HG03060 (cell line): ENCODE measurements around the gene KCNB1.

Experiments used
- ATAC-seq: cut with Tn5 transposase; IDR thresholded peaks from one replicate; pipeline ENCODE4 v1.9.1; 2021; ENCODE audit warnings: low read depth, moderate number of reproducible peaks; ENCODE audit not compliant: unreplicated experiment

Gene KCNB1

GRCh38 chr20:49482621-49483017 lies at the start of gene KCNB1:
KCNB1 (minus strand) TSS chr20:49482668; CDS start chr20:49482480, 188 bp downstream.
- no peak for ATAC-seq

- ATAC-seq, result no peak
Observed at GRCh38 chr20:49529470-49529869, 47.0 kb upstream of the KCNB1 start.

GRCh38 chr20:49526568-49526967 lies 44.1 kb upstream of the KCNB1 start:
- ATAC-seq, result no peak

GRCh38 chr20:49526056-49526455 lies 43.6 kb upstream of the KCNB1 start:
- ATAC-seq, result no peak

GRCh38 chr20:49523767-49524360 lies 41.4 kb upstream of the KCNB1 start:
- no peak for ATAC-seq

- ATAC-seq, result no peak
Observed at GRCh38 chr20:49521356-49521755, 38.9 kb upstream of the KCNB1 start.

- no peak for ATAC-seq
Observed at GRCh38 chr20:49519777-49520359, 37.4 kb upstream of the KCNB1 start.

GRCh38 chr20:49519212-49519712 lies 36.8 kb upstream of the KCNB1 start:
- no peak for ATAC-seq

GRCh38 chr20:49518576-49518975 lies 36.1 kb upstream of the KCNB1 start:
- no peak for ATAC-seq

GRCh38 chr20:49517805-49518100 lies 35.3 kb upstream of the KCNB1 start:
- no peak for ATAC-seq

- ATAC-seq, result no peak
Observed at GRCh38 chr20:49516916-49517804, 34.7 kb upstream of the KCNB1 start.

GRCh38 chr20:49515586-49515985 lies 33.1 kb upstream of the KCNB1 start:
- ATAC-seq, result no peak

GRCh38 chr20:49513517-49513916 lies 31.0 kb upstream of the KCNB1 start:
- no peak for ATAC-seq

GRCh38 chr20:49513009-49513408 lies 30.5 kb upstream of the KCNB1 start:
- no peak for ATAC-seq

GRCh38 chr20:49511788-49512525 lies 29.5 kb upstream of the KCNB1 start:
- ATAC-seq, result no peak

GRCh38 chr20:49510562-49511122 lies 28.2 kb upstream of the KCNB1 start:
- ATAC-seq, result no peak

GRCh38 chr20:49508435-49509199 lies 26.1 kb upstream of the KCNB1 start:
- no peak for ATAC-seq

- ATAC-seq, result no peak
Observed at GRCh38 chr20:49507741-49508434, 25.4 kb upstream of the KCNB1 start.

GRCh38 chr20:49505518-49505917 lies 23.1 kb upstream of the KCNB1 start:
- ATAC-seq, result no peak
